Measurements from ENCODE around the gene GBP1.

GBP1 gene, protein sequence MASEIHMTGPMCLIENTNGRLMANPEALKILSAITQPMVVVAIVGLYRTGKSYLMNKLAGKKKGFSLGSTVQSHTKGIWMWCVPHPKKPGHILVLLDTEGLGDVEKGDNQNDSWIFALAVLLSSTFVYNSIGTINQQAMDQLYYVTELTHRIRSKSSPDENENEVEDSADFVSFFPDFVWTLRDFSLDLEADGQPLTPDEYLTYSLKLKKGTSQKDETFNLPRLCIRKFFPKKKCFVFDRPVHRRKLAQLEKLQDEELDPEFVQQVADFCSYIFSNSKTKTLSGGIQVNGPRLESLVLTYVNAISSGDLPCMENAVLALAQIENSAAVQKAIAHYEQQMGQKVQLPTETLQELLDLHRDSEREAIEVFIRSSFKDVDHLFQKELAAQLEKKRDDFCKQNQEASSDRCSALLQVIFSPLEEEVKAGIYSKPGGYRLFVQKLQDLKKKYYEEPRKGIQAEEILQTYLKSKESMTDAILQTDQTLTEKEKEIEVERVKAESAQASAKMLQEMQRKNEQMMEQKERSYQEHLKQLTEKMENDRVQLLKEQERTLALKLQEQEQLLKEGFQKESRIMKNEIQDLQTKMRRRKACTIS

DNA sequence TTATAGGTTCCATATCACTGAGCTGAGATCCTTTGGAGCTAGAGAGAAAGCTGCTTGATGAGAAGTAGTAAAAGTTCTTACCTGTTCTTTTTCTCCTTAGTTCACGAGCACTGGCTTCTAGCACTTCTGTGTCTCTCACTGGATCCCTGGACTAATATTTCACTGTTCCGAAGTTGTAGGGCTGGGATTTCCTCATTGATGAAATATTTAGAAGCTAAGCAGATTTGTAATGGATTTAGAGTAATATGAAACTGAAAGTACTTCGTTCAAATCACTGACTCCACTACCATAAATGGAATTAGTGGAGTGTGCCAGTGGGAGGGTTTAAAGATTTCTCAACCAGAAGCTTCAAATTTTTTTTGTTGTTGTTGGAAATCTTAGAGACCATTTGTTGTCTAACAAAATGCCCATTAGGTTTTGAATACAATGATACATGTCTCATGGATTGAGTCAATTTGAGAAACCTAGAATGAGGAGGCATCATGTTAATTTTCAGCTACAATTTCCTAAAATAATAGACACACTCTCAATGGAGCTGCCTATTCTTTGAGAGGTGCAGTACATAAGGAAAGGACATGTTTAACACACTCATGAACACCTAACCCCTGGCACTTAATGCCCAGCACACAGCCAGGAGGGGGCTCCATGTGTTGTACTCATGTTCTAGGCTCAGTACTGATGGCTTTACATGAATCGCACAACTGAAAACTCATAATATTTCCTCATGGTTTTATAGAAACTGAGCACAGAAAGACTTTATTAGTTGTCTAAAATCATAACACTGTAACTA, at the start of gene GBP1:
Gene GBP1 (minus strand): TSS at position 130 of the 790 bp plus-strand sequence. CDS start 1,974 bp downstream, outside the sequence.
- H3K27ac ChIP-seq, result no peak within 1 kb of the TSS
- TF ChIP-seq, protein P1, sequence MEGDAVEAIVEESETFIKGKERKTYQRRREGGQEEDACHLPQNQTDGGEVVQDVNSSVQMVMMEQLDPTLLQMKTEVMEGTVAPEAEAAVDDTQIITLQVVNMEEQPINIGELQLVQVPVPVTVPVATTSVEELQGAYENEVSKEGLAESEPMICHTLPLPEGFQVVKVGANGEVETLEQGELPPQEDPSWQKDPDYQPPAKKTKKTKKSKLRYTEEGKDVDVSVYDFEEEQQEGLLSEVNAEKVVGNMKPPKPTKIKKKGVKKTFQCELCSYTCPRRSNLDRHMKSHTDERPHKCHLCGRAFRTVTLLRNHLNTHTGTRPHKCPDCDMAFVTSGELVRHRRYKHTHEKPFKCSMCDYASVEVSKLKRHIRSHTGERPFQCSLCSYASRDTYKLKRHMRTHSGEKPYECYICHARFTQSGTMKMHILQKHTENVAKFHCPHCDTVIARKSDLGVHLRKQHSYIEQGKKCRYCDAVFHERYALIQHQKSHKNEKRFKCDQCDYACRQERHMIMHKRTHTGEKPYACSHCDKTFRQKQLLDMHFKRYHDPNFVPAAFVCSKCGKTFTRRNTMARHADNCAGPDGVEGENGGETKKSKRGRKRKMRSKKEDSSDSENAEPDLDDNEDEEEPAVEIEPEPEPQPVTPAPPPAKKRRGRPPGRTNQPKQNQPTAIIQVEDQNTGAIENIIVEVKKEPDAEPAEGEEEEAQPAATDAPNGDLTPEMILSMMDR (conservative IDR thresholded peaks at IDR 0.05), result no peak

DNA sequence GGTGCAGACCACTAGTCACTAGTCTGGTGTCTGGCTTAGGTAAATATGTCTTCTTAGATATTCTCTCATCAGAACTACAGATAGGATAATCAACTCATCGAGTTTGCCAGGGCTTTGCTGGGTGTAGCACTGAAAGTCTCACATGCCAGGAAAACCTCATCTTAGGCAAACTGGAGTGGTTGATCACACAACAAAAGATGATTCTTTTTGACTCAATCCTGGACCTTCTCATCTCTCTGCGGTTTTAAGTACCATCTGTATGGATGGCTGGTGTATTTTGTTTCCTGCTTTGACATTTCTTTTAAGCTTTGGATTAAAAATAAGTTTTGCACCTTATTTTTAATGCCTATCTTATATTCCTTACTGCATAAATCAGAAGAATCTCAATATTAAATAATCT, 49.7 kb upstream of the GBP1 start:
- TF ChIP-seq, protein P1 (conservative IDR thresholded peaks at IDR 0.05), result no peak
- H3K27ac ChIP-seq, result no peak overlapping the region

DNA sequence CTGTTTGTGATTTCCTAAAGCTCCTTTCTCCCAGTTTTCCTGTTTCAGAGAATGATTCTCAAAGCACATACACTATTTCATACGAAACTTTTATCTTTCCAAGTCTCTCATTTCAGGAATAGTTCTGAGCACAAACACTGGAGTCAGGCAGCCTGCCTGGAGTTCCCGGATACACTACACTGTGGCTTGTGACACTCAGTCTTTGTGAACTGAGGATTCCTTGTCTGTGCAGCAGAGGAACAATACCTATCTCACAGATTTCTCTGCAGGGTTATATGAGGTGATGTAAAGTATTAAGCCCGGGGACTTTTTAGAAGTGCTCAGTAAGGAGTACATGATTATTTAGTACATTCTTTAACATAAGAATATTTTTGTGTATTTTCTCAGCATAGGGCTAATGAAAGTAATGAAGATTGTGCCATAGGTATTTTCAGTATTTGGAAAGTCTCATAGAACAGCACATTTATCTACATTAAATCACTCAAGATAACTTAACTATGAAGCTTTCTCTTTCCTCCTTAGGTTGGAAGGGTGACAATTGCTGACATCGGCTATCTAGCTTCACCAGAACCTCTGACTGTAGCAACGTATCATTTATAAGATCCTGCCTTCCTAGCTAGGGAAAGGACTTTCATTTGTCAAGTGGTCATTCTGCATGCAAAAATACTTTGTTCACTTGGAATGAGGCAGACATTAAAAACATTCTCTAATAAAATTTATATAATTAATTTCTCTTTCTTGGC, 48.0 kb upstream of the GBP1 start:
- H3K27ac ChIP-seq, result no peak overlapping the region
- TF ChIP-seq, protein P1 (conservative IDR thresholded peaks at IDR 0.05), result no peak

DNA sequence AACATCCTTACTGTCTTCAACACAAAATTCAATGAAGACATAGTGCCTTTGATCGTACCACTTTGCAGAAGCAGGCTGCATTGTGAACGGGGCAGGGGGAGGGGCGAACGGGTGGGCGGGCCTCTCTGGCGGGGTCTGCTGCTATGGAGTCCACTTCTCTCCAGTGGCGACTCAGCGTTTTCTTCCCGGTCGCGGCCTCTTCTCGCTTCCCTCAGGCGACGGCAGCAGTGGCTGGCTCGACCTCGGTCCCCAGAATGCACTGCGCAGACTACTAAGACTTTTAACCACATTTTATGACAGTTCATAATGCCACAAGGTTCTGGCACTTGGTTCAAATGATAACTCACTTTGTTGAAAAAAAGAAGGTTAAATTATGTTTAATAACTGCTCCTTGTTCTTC, 39.7 kb upstream of the GBP1 start:
- H3K27ac ChIP-seq, result no peak overlapping the region
- TF ChIP-seq, protein P1 (conservative IDR thresholded peaks at IDR 0.05), result no peak

DNA sequence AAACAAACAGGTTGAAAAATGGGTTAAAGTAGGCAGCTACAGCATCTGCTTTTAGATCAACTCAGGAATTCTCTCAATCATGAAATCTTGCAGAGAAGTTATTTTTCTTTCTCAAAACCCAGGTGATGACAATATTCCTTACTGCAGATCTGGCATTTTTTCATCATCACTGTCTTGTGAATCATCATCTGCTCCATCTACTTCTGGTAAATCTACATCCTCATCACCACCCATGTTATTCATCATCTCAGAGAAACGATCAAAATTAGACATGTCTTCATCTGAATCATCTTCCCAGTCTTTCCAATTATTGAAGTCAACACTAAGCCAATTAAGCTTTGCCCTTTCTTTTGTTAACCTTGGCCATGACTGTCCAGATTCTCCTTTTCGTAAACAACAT, 39.1 kb upstream of the GBP1 start:
- no peak overlapping the region for H3K27ac ChIP-seq
- TF ChIP-seq, protein P1 (conservative IDR thresholded peaks at IDR 0.05), result no peak

DNA sequence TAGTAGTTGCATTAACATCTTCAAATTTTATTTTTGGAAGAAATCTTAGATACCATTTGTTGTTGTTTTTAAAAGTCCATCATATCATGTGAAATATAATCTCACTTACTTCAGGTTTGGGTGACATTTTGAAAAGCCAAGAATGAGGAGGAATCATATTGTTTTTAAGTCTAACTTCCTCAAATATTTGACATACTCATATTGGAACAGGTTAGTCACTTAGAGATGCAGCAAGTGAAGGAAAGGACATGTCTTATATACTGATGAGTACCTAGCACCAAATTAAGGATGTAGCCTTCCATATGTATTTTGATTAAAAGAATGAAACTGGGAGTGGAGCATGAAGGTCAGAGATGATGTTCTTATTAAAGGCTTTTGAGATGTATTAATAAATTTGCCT, 37.0 kb upstream of the GBP1 start:
- TF ChIP-seq, protein P1 (conservative IDR thresholded peaks at IDR 0.05), result no peak
- H3K27ac ChIP-seq, result no peak overlapping the region

Measured in VCaP (cell line).